Testis (tissue), 2 donors: Measurements from ENCODE around the gene LDLRAD4.

Experiments used
- POLR2A ChIP-seq: fragments of 450-650 bp; IDR thresholded peaks from one replicate; pipeline ENCODE4 v1.6.1; 2017; ENCODE audit warnings: antibody characterized with exemption, mild to moderate bottlenecking, moderate library complexity
- TF ChIP-seq, protein P1 (sequence below), 3 experiments: fragments of 450-650 bp in 2 of 3; fragments of 200-600 bp in 1 of 3; sonication (generic) in 1 of 3; IDR thresholded peaks; one replicate each; pipeline ENCODE4 v1.5.1; 2016 to 2019; ENCODE audit warnings: antibody characterized with exemption in 3 of 3, mild to moderate bottlenecking in 2 of 3, moderate library complexity in 1 of 3

DNA sequence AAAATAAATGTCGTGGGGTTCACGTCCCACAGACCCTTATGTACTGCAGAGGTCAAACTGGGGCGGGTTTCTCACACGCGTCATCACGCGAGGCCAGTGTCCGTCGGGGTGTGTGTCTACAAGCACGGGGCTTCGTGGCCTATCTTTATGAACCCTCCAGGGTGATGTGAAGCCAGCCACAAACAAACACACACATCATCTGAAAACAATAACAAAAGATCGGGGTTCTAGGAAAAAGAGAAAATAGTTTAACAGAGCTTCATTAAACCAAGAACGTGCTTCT, 23.3 kb downstream of the LDLRAD4 start:
- TF ChIP-seq POLR2A: no peak
- TF ChIP-seq, protein P1, sequence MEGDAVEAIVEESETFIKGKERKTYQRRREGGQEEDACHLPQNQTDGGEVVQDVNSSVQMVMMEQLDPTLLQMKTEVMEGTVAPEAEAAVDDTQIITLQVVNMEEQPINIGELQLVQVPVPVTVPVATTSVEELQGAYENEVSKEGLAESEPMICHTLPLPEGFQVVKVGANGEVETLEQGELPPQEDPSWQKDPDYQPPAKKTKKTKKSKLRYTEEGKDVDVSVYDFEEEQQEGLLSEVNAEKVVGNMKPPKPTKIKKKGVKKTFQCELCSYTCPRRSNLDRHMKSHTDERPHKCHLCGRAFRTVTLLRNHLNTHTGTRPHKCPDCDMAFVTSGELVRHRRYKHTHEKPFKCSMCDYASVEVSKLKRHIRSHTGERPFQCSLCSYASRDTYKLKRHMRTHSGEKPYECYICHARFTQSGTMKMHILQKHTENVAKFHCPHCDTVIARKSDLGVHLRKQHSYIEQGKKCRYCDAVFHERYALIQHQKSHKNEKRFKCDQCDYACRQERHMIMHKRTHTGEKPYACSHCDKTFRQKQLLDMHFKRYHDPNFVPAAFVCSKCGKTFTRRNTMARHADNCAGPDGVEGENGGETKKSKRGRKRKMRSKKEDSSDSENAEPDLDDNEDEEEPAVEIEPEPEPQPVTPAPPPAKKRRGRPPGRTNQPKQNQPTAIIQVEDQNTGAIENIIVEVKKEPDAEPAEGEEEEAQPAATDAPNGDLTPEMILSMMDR (IDR thresholded peaks at IDR 0.05): no peak
